Stimulated activated CD8-positive, alpha-beta memory T cell treated with anti-CD3 and anti-CD28 coated beads, Interleukin-15, amount 100 ng/mL, for 24 hours (primary cell): Measurements from ENCODE around the gene BRCA2.

Experiments used
- DNase-seq: peaks from one replicate; pipeline ENCODE4 v3.0.0-alpha.2; 2020; ENCODE audit warnings: low read depth

Gene BRCA2

GRCh38 chr13:32385410-32385809 is 70.1 kb downstream of the BRCA2 start:
- no peak for DNase-seq

GRCh38 chr13:32390048-32390447 is 74.7 kb downstream of the BRCA2 start:
- no peak for DNase-seq

GRCh38 chr13:32390484-32390883 is 75.2 kb downstream of the BRCA2 start:
- no peak for DNase-seq

- DNase-seq: no peak
Observed at GRCh38 chr13:32391101-32391619, 75.9 kb downstream of the BRCA2 start.

GRCh38 chr13:32403108-32403507 is 87.8 kb downstream of the BRCA2 start:
- DNase-seq: no peak

- no peak for DNase-seq
Observed at GRCh38 chr13:32407854-32408253, 92.5 kb downstream of the BRCA2 start.

GRCh38 chr13:32408296-32409000 is 93.1 kb downstream of the BRCA2 start:
- no peak for DNase-seq

- no peak for DNase-seq
Observed at GRCh38 chr13:32409001-32409313, 93.6 kb downstream of the BRCA2 start.

GRCh38 chr13:32409561-32410421 is 94.5 kb downstream of the BRCA2 start:
- no peak for DNase-seq

GRCh38 chr13:32413284-32413683 is 98.0 kb downstream of the BRCA2 start:
- no peak for DNase-seq

- no peak for DNase-seq
Observed at GRCh38 chr13:32414580-32414979, 99.3 kb downstream of the BRCA2 start.

GRCh38 chr13:32415019-32415418 is 99.7 kb downstream of the BRCA2 start:
- no peak for DNase-seq

GRCh38 chr13:32417995-32418394 is 102.7 kb downstream of the BRCA2 start:
- DNase-seq: no peak

- no peak for DNase-seq
Observed at GRCh38 chr13:32419862-32420261, 104.6 kb downstream of the BRCA2 start.

GRCh38 chr13:32423592-32423991 is 108.3 kb downstream of the BRCA2 start:
- no peak for DNase-seq

GRCh38 chr13:32425158-32425557 is 109.8 kb downstream of the BRCA2 start:
- no peak for DNase-seq

- no peak for DNase-seq
Observed at GRCh38 chr13:32426191-32426989, 111.1 kb downstream of the BRCA2 start.

- peak; percentile 28 for DNase-seq
Observed at GRCh38 chr13:32426990-32427851, 111.9 kb downstream of the BRCA2 start.

- peak; percentile 53 for DNase-seq
Observed at GRCh38 chr13:32427852-32428580, 112.7 kb downstream of the BRCA2 start, which contains the start of gene N4BP2L1. Gene N4BP2L1, minus strand, starts transcription at chr13:32428130. Its CDS starts 48 bp downstream, at chr13:32428082.

GRCh38 chr13:32428581-32429432 is 113.5 kb downstream of the BRCA2 start:
- DNase-seq: no peak
